GM21825 (cell line): ENCODE measurements around the gene CAMK2N1.

ENCODE experiments used
- ATAC-seq: cut with Tn5 transposase; IDR thresholded peaks from one replicate; pipeline ENCODE4 v1.9.1; 2021; ENCODE audit warnings: mild to moderate bottlenecking, moderate library complexity; ENCODE audit not compliant: unreplicated experiment

Gene CAMK2N1

GRCh38 chr1:20446796-20447195 is 39.2 kb downstream of the CAMK2N1 start:
- no peak for ATAC-seq

- no peak for ATAC-seq
These were observed 40.1 kb downstream of the CAMK2N1 start for GRCh38 chr1:20445956-20446355.

GRCh38 chr1:20443703-20444586 is 42.1 kb downstream of the CAMK2N1 start:
- ATAC-seq: no peak

GRCh38 chr1:20442920-20443625 is 42.9 kb downstream of the CAMK2N1 start:
- no peak for ATAC-seq

- ATAC-seq: no peak
These were observed 45.2 kb downstream of the CAMK2N1 start for GRCh38 chr1:20440785-20441200.

GRCh38 chr1:20439282-20439681 is 46.7 kb downstream of the CAMK2N1 start:
- no peak for ATAC-seq

GRCh38 chr1:20437640-20438039 is 48.4 kb downstream of the CAMK2N1 start:
- ATAC-seq: no peak

- no peak for ATAC-seq
These were observed 53.1 kb downstream of the CAMK2N1 start for GRCh38 chr1:20432891-20433290.
